ENCODE data around the gene PPIP5K1. TPM values are rescaled to one million over a fixed set of nuclear protein-coding genes. Genes with fewer than 3 reads are reported as not detected.

PPIP5K1 gene
- total and polyA plus RNA-seq, 9 of the 15 experiments (the other 6 are each of a cell fraction or from before 2014, with no cell fraction given): 2.5 to 74.6 (median 35.1) TPM

DNA sequence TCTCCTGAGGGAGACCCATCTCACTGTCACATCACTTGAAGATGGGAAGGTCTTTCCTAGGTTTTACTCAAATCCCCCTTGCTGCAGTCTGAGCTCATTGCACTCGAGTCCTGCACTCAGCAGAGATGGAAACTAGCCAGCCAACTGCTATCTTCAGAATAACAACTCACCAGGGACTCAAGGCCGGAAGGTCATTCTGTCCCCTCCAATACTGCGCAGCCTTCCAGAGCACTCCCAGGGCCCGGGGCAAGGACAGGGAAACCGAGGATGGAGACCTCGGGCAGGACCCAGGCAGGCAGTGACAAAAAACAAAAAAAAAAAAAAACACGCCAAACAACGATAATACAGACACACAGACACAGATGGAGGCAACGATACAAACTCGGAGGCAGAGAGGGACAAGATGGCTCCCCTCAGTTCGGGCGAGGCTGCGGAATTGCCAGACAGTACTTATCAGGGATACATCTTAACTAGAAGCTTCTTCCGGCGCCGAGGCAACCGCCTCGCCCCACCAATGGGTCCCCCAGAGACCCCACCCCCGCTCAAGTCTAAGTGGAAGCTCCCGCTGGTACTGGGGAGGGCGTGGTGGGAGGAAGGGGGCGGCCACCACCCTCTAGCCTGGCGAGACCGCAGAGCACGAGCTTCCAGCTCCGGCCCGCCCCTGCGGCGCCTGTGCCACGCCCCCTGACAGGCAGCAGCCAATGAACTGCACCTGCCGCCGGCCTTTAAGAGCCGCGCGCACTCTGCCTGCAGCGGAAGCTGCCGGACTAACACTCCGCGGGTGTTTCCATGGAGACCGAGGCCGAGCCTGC is 79.6 kb downstream of the PPIP5K1 start (continued):
- TF ChIP-seq, protein P1, sequence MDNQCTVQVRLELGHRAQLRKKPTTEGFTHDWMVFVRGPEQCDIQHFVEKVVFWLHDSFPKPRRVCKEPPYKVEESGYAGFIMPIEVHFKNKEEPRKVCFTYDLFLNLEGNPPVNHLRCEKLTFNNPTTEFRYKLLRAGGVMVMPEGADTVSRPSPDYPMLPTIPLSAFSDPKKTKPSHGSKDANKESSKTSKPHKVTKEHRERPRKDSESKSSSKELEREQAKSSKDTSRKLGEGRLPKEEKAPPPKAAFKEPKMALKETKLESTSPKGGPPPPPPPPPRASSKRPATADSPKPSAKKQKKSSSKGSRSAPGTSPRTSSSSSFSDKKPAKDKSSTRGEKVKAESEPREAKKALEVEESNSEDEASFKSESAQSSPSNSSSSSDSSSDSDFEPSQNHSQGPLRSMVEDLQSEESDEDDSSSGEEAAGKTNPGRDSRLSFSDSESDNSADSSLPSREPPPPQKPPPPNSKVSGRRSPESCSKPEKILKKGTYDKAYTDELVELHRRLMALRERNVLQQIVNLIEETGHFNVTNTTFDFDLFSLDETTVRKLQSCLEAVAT (IDR thresholded peaks at IDR 0.05): peak; percentile 70 to 77; a peak in 2 of 4 replicates
- no peak for TF ChIP-seq COPS2 (conservative IDR thresholded peaks at IDR 0.05)
- TF ChIP-seq POLR2A (conservative IDR thresholded peaks at IDR 0.05): peak; percentile 86
- peak; percentile 65; the same call in 1 of the 2 replicates for TF ChIP-seq DIDO1 (tag; IDR thresholded peaks at IDR 0.05; ENCODE audit: low read depth)
- no peak for TF ChIP-seq ZNF217 (CRISPR knock-in tag; IDR thresholded peaks at IDR 0.05)
- TF ChIP-seq, protein P2, sequence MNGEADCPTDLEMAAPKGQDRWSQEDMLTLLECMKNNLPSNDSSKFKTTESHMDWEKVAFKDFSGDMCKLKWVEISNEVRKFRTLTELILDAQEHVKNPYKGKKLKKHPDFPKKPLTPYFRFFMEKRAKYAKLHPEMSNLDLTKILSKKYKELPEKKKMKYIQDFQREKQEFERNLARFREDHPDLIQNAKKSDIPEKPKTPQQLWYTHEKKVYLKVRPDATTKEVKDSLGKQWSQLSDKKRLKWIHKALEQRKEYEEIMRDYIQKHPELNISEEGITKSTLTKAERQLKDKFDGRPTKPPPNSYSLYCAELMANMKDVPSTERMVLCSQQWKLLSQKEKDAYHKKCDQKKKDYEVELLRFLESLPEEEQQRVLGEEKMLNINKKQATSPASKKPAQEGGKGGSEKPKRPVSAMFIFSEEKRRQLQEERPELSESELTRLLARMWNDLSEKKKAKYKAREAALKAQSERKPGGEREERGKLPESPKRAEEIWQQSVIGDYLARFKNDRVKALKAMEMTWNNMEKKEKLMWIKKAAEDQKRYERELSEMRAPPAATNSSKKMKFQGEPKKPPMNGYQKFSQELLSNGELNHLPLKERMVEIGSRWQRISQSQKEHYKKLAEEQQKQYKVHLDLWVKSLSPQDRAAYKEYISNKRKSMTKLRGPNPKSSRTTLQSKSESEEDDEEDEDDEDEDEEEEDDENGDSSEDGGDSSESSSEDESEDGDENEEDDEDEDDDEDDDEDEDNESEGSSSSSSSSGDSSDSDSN (IDR thresholded peaks at IDR 0.05; ENCODE audit: borderline replicate concordance in 1 of 2, low read depth in 2 of 2, low read length in 2 of 2): no peak
- TF ChIP-seq FOXM1 (IDR thresholded peaks at IDR 0.05; ENCODE audit: low read depth): no peak; the same call in 1 of the 2 replicates
- TF ChIP-seq FOXM1 (CRISPR knock-in tag; IDR thresholded peaks at IDR 0.05; ENCODE audit: low read depth): no peak; the same call in 1 of the 2 replicates
- peak; percentile 90 for TF ChIP-seq CCNT2 (IDR thresholded peaks at IDR 0.05; ENCODE audit: borderline replicate concordance, extremely low read depth, insufficient read length, low read depth, low read length)
- TF ChIP-seq BACH1 (tag; IDR thresholded peaks at IDR 0.05): no peak
- TF ChIP-seq SPI1 (IDR thresholded peaks at IDR 0.05; ENCODE audit: borderline replicate concordance, low read depth, low read length): peak; percentile 47; the same call in 1 of the 2 replicates
- TF ChIP-seq HLTF (IDR thresholded peaks at IDR 0.05): peak; percentile 89; the same call in 1 of the 2 replicates
- TF ChIP-seq NFRKB (IDR thresholded peaks at IDR 0.05; ENCODE audit: low read depth): peak; percentile 98
- no peak for TF ChIP-seq RBM15 (IDR thresholded peaks at IDR 0.05; ENCODE audit: insufficient read depth, low read length)
- 0 out of 2 replicates have a peak, but pooled peaks have one; percentile 20 for TF ChIP-seq JUND (IDR thresholded peaks at IDR 0.05; ENCODE audit: borderline replicate concordance, low read depth, low read length)
- no peak for TF ChIP-seq JUND (tag; IDR thresholded peaks at IDR 0.05; ENCODE audit: borderline replicate concordance, low read depth, low read length)
- TF ChIP-seq ZNF175 (CRISPR knock-in tag; IDR thresholded peaks at IDR 0.05; ENCODE audit: low read depth): 0 out of 2 replicates have a peak, but pooled peaks have one; percentile 54
- TF ChIP-seq XRCC4 (IDR thresholded peaks at IDR 0.05; ENCODE audit: extremely low read depth, insufficient read depth, insufficient read length): no peak
- no peak for TF ChIP-seq SMAD2 (IDR thresholded peaks at IDR 0.05; ENCODE audit: low read depth, low read length)
- TF ChIP-seq ZNF165 (CRISPR knock-in tag; IDR thresholded peaks at IDR 0.05; ENCODE audit: borderline replicate concordance): no peak
- TF ChIP-seq, protein P3, sequence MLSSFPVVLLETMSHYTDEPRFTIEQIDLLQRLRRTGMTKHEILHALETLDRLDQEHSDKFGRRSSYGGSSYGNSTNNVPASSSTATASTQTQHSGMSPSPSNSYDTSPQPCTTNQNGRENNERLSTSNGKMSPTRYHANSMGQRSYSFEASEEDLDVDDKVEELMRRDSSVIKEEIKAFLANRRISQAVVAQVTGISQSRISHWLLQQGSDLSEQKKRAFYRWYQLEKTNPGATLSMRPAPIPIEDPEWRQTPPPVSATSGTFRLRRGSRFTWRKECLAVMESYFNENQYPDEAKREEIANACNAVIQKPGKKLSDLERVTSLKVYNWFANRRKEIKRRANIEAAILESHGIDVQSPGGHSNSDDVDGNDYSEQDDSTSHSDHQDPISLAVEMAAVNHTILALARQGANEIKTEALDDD (IDR thresholded peaks at IDR 0.05): 0 out of 2 replicates have a peak, but pooled peaks have one; percentile 59
- no peak for TF ChIP-seq ZNF707 (CRISPR knock-in tag; conservative IDR thresholded peaks at IDR 0.05)
- peak; percentile 79 for TF ChIP-seq MECOM (CRISPR knock-in tag; IDR thresholded peaks at IDR 0.05)

All from K562 (cell line).